ENCODE data around the gene PRKRA.

Gene PRKRA

DNA sequence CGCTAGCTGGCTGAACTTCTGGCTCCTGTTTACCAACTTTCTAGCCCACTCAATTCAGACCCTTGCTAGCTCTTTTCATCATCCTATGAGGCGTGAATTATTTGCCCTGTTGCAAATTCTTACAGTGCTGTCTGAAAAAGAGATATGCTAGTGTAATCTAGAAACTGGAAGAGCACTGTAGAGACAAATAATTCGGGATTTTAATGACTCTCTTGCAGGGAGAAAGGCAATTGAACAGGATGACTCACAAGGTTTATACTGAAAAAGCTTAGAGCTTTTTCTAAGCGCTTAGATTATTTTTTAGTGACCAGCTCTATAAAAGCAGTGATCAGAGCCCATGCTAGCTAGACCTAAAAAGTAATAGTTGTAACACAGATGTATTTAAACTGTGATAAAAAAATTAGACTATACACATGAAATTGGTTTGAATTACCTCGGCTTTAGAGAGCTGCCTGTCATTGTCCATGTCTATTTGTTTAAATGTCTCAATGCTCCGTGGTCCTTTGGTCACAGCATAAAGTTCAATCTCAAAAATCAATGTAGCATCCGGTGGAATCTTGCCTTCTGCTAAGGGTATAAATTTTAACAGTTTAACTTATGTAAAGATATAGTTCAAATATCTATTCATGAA lies 18.4 kb upstream of the PRKRA start:
- H3K4me3 ChIP-seq (ENCODE audit: low read length) = no peak overlapping the region
- no peak for DNase-seq (ENCODE audit: low read depth)
- TF ChIP-seq, protein P1, sequence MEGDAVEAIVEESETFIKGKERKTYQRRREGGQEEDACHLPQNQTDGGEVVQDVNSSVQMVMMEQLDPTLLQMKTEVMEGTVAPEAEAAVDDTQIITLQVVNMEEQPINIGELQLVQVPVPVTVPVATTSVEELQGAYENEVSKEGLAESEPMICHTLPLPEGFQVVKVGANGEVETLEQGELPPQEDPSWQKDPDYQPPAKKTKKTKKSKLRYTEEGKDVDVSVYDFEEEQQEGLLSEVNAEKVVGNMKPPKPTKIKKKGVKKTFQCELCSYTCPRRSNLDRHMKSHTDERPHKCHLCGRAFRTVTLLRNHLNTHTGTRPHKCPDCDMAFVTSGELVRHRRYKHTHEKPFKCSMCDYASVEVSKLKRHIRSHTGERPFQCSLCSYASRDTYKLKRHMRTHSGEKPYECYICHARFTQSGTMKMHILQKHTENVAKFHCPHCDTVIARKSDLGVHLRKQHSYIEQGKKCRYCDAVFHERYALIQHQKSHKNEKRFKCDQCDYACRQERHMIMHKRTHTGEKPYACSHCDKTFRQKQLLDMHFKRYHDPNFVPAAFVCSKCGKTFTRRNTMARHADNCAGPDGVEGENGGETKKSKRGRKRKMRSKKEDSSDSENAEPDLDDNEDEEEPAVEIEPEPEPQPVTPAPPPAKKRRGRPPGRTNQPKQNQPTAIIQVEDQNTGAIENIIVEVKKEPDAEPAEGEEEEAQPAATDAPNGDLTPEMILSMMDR (conservative IDR thresholded peaks at IDR 0.05; ENCODE audit: low read depth, low read length) = no peak

DNA sequence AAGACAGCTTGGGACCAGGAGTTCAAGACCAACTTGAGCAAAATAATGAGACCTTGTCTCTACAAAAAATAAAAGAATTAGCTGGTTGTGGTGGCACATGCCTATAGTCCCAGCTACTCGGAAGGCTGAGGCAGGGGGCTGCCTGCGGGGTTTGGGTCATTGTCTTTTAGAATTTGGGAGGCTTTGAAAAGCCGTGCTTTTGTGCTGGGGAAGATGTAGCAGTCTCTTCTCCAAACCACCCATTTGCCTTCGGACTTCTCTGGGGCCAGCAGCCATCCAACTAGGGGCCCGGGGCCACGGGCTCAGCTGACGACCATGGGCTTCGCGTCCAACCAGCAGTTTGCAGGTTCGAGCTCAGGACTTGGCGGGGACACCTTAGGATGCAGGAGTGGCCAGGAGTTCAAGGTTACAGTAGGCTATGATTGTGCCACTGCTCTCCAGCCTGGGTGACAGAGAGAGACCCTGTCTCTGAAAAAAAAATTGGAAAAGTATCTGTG lies 6.5 kb upstream of the PRKRA start:
- TF ChIP-seq, protein P1 (conservative IDR thresholded peaks at IDR 0.05; ENCODE audit: low read depth, low read length) = no peak
- no peak overlapping the region for H3K4me3 ChIP-seq (ENCODE audit: low read length)
- DNase-seq (ENCODE audit: low read depth) = no peak

GRCh38 chr2:178455947-178456346 lies 5.0 kb upstream of the PRKRA start:
- no peak overlapping the region for H3K4me3 ChIP-seq (ENCODE audit: low read length)
- TF ChIP-seq, protein P1 (conservative IDR thresholded peaks at IDR 0.05; ENCODE audit: low read depth, low read length) = no peak
- no peak for DNase-seq (ENCODE audit: low read depth)

DNA sequence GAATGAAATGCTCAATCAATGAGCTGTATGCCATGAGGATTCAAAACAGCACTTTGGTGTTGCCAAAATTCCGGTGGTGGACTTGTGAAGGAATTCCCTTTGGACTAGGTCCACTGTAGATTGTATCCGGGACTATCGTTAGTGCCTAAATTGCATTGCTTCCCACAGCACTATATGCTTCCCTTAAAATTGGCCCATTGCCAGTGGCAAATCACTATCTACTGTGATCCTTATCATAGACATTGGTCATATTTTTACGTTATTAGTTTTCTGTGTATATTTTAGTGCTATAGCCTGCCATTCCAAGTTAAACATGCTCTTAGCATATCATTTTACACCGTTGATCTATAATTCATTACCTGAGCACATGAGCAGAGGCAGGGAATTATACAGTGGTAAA lies 1.9 kb upstream of the PRKRA start:
- DNase-seq (ENCODE audit: low read depth) = no peak
- TF ChIP-seq, protein P1 (conservative IDR thresholded peaks at IDR 0.05; ENCODE audit: low read depth, low read length) = no peak
- H3K4me3 ChIP-seq (ENCODE audit: low read length) = no peak overlapping the region

- no peak for DNase-seq (ENCODE audit: low read depth)
- TF ChIP-seq, protein P1 (conservative IDR thresholded peaks at IDR 0.05; ENCODE audit: low read depth, low read length) = no peak
- H3K4me3 ChIP-seq (ENCODE audit: low read length) = no peak overlapping the region
These were observed 1.4 kb upstream of the PRKRA start for GRCh38 chr2:178452334-178452733.

GRCh38 chr2:178450524-178450773 lies 526 bp downstream of the PRKRA start:
- no peak for DNase-seq (ENCODE audit: low read depth)
- peak overlapping the region; percentile 84 for H3K4me3 ChIP-seq (ENCODE audit: low read length)
- TF ChIP-seq, protein P1 (conservative IDR thresholded peaks at IDR 0.05; ENCODE audit: low read depth, low read length) = no peak

DNA sequence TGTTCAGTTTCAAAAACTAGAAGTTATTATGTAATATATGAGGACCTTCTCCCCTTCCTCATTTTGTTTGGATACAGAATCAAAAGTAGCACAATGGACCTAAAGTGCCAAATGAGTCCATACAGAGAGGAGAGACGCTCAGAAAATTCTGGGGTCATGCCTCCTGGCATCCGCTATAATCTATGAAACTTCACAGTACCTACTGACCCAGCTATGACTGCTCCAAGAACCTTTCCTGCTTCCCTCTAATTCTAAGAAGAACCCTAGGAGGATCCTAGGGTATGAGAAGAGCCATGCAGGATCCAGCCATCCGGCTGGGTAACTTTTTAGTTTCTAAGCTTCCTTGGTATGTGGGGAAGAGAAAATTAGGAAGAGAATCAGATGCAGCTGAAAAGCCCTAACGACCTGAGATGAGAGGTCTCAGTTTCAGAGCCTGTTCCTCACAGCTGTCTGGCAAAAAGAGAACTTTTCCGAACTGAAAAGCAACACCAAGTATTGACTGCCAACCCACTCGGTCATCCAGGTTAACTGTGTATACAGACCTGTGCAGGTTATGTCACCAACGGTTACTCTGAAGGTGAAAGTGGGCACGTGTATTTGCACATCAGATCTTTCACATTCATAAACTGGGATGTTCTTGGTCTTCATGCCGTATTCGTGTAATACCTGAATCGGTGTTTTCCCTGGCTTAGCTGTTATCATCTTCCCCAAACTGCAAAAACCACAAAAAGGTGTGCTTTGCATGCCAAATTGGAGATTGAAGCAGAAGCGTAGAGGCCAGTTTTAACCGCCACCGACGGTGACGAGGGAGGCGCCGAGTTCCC lies 1.1 kb downstream of the PRKRA start:
- no peak for DNase-seq (ENCODE audit: low read depth)
- H3K4me3 ChIP-seq (ENCODE audit: low read length) = peak overlapping the region; percentile 84
- TF ChIP-seq, protein P1 (conservative IDR thresholded peaks at IDR 0.05; ENCODE audit: low read depth, low read length) = no peak
